Common myeloid progenitor, CD34-positive (primary cell): Measurements from ENCODE around the gene TRIOBP.

Experiments
- CTCF ChIA-PET: fragments of 350-600 bp; sonication (Branson Sonifier 250); formaldehyde crosslinking; loops from one replicate; lab custom pipeline; 2021; ENCODE audit warnings: antibody characterized with exemption; lab: Charles Lee
- POLR2A ChIA-PET: fragments of 350-600 bp; sonication (Branson Sonifier 250); formaldehyde crosslinking; loops from one replicate; lab custom pipeline; 2021; ENCODE audit warnings: antibody characterized with exemption; lab: Charles Lee
- DNase-seq, 3 donors: peaks; one replicate each; pipeline versions ENCODE4 v3.0.0 to v3.0.0-alpha.2; 2013
- H3K27ac ChIP-seq, 2 experiments: 1 replicate in 1 of 2; 2 replicates in 1 of 2; pipeline ENCODE4 v1.7.0; 2013; ENCODE audit warnings: inconsistent platforms in 2 of 2, low read length in 2 of 2, mild to moderate bottlenecking in 2 of 2, low read depth in 1 of 2, moderate library complexity in 1 of 2; ENCODE audit not compliant: severe bottlenecking in 2 of 2, insufficient read depth in 1 of 2, poor library complexity in 1 of 2
- H3K27me3 ChIP-seq, 5 experiments: replicated peaks in 2 of 5; 1 replicate in 3 of 5; 2 replicates in 2 of 5; pipeline versions ENCODE4 v1.6.1 to v1.7.0; 2013; ENCODE audit warnings: low read length in 4 of 5, mild to moderate bottlenecking in 2 of 5, moderate library complexity in 2 of 5, inconsistent platforms in 1 of 5; ENCODE audit not compliant: insufficient read depth in 5 of 5, control insufficient read depth in 4 of 5
- H3K36me3 ChIP-seq, 4 experiments: 1 replicate in 2 of 4; 2 replicates in 2 of 4; pipeline versions ENCODE4 v1.6.1 to v1.7.0; 2013; ENCODE audit warnings: low read length in 3 of 4, control low read depth in 1 of 4, mild to moderate bottlenecking in 1 of 4; ENCODE audit not compliant: control insufficient read depth in 4 of 4, insufficient read depth in 4 of 4
- H3K4me1 ChIP-seq, 4 experiments: 1 replicate in 3 of 4; 2 replicates in 1 of 4; pipeline versions ENCODE4 v1.6.1 to v1.7.1; 2013; ENCODE audit warnings: low read length in 3 of 4, mild to moderate bottlenecking in 3 of 4, control low read depth in 1 of 4, inconsistent platforms in 1 of 4, moderate library complexity in 1 of 4; ENCODE audit not compliant: control insufficient read depth in 4 of 4, insufficient read depth in 4 of 4; ENCODE audit errors: control extremely low read depth in 1 of 4
- H3K4me3 ChIP-seq, 7 experiments: 1 replicate in 4 of 7; 2 replicates in 3 of 7; pipeline versions ENCODE4 v1.5.1 to v1.7.0; 2013; ENCODE audit warnings: mild to moderate bottlenecking in 7 of 7, low read length in 6 of 7, moderate library complexity in 6 of 7, inconsistent platforms in 2 of 7, low read depth in 2 of 7, control low read depth in 1 of 7; ENCODE audit not compliant: insufficient read depth in 4 of 7, control insufficient read depth in 1 of 7; ENCODE audit errors: extremely low read depth in 1 of 7
- H3K9me3 ChIP-seq, 5 experiments: 1 replicate in 4 of 5; 2 replicates in 1 of 5; pipeline versions ENCODE4 v1.6.1 to v1.7.1; 2013; ENCODE audit warnings: low read length in 4 of 5, mild to moderate bottlenecking in 2 of 5, inconsistent platforms in 1 of 5, low read depth in 1 of 5, moderate library complexity in 1 of 5; ENCODE audit not compliant: control insufficient read depth in 4 of 5, insufficient read depth in 2 of 5; ENCODE audit errors: control extremely low read depth in 1 of 5
- WGBS: methylation state at CpG from one replicate; pipeline ENCODE4 v1.1.5; 2013; ENCODE audit not compliant: insufficient coverage; 5-methylcytosine and 5-hydroxymethylcytosine counted together

TRIOBP gene

GRCh38 chr22:37747715-37748100 is 50.9 kb downstream of the TRIOBP start:
- H3K4me1 ChIP-seq, result peaks cover 0 to 27% (median 23%) of the 10 kb centered on the region in 4 experiments
- H3K36me3 ChIP-seq, result peaks cover under 1 to 18% (median 9%) of the 10 kb centered on the region in 4 experiments
- H3K27me3 ChIP-seq, result no peaks in the 10 kb centered on the region
- no peak overlapping the region for H3K27ac ChIP-seq
- ChIA-PET CTCF (interaction anchor here (0.9 kb wide), 1 partner anchor 9 kb away, joined by 3 read pairs; no protein-coding TSS in a partner anchor), POLR2A (no interaction called here)
- DNase-seq, result no peak
- H3K4me3 ChIP-seq, result peak overlapping the region in 5 of 7 experiments; percentile 1 to 89 (median 79)
- no peaks in the 10 kb centered on the region for H3K9me3 ChIP-seq
- 96% methylated on average over 6 of the region's 8 CpGs for WGBS

GRCh38 chr22:37748659-37749058 is 51.8 kb downstream of the TRIOBP start:
- POLR2A ChIA-PET, result no interaction called here
- H3K4me3 ChIP-seq, result no peak overlapping the region

GRCh38 chr22:37749226-37749625 is 52.4 kb downstream of the TRIOBP start:
- Histone ChIP-seq H3K9me3 (no peaks in the 10 kb centered on the region), H3K36me3 (peaks cover 4 to 20% (median 18%) of the 10 kb centered on the region in 4 experiments), H3K27me3 (no peaks in the 10 kb centered on the region), H3K4me3 (no peak overlapping the region), H3K27ac (no peak overlapping the region), H3K4me1 (peaks cover 0 to 26% (median 23%) of the 10 kb centered on the region in 4 experiments)
- DNase-seq, result no peak
- 98% methylated on average over 12 of the region's 12 CpGs for WGBS
- POLR2A ChIA-PET, result no interaction called here
- CTCF ChIA-PET, result interaction anchor here (1.2 to 1.6 kb wide), 3 partner anchors 9 to 106 kb away, joined by 3 to 5 read pairs (median 3); no protein-coding TSS in a partner anchor

More at GRCh38 chr22:37748659-37749058, 51.8 kb downstream of the TRIOBP start:
- 85% methylated on average over 8 of the region's 8 CpGs for WGBS
- no peak overlapping the region for H3K27ac ChIP-seq
- DNase-seq, result no peak
- H3K36me3 ChIP-seq, result peaks cover 4 to 19% (median 15%) of the 10 kb centered on the region in 4 experiments
- H3K9me3 ChIP-seq, result no peaks in the 10 kb centered on the region
- CTCF ChIA-PET, result interaction anchor here (1.4 kb wide), 1 partner anchor 105 kb away, joined by 5 read pairs; no protein-coding TSS in a partner anchor
- H3K4me1 ChIP-seq, result peaks cover 0 to 26% (median 23%) of the 10 kb centered on the region in 4 experiments
- H3K27me3 ChIP-seq, result no peaks in the 10 kb centered on the region

GRCh38 chr22:37749831-37750595 is 53.2 kb downstream of the TRIOBP start:
- Histone ChIP-seq H3K4me1 (peaks cover 0 to 26% (median 23%) of the 10 kb centered on the region in 4 experiments), H3K36me3 (peaks cover 4 to 27% (median 25%) of the 10 kb centered on the region in 4 experiments), H3K4me3 (no peak overlapping the region), H3K9me3 (no peaks in the 10 kb centered on the region), H3K27me3 (no peaks in the 10 kb centered on the region), H3K27ac (no peak overlapping the region)
- CTCF ChIA-PET, result interaction anchor here (1.0 to 1.6 kb wide), 4 partner anchors 9 to 107 kb away, joined by 3 to 5 read pairs (median 3); no protein-coding TSS in a partner anchor
- 96% methylated on average over 9 of the region's 16 CpGs for WGBS
- DNase-seq, result no peak
- POLR2A ChIA-PET, result no interaction called here

- Histone ChIP-seq H3K4me1 (peaks cover 0 to 21% (median 20%) of the 10 kb centered on the region in 4 experiments), H3K27me3 (no peaks in the 10 kb centered on the region), H3K27ac (no peak overlapping the region), H3K9me3 (no peaks in the 10 kb centered on the region), H3K36me3 (peaks cover 7 to 34% (median 30%) of the 10 kb centered on the region in 4 experiments), H3K4me3 (no peak overlapping the region)
- no peak for DNase-seq
- 94% methylated on average over 14 of the region's 14 CpGs for WGBS
- ChIA-PET CTCF (interaction anchor here (0.8 to 1.6 kb wide), 5 partner anchors 10 to 89 kb away, joined by 3 read pairs; no protein-coding TSS in a partner anchor), POLR2A (no interaction called here)
These were observed 53.8 kb downstream of the TRIOBP start for GRCh38 chr22:37750596-37751162.

- ChIA-PET POLR2A (no interaction called here), CTCF (interaction anchor here (0.8 to 1.2 kb wide), 3 partner anchors 15 to 56 kb away, joined by 3 read pairs; no protein-coding TSS in a partner anchor)
- Histone ChIP-seq H3K4me1 (peaks cover 0 to 18% (median 16%) of the 10 kb centered on the region in 4 experiments), H3K4me3 (no peak overlapping the region), H3K27ac (no peak overlapping the region), H3K27me3 (no peaks in the 10 kb centered on the region), H3K36me3 (peaks cover 7 to 43% (median 37%) of the 10 kb centered on the region in 4 experiments), H3K9me3 (no peaks in the 10 kb centered on the region)
- 98% methylated on average over 5 of the region's 11 CpGs for WGBS
- no peak for DNase-seq
These were observed 54.8 kb downstream of the TRIOBP start for GRCh38 chr22:37751449-37752188.
